GM19043 (cell line): Measurements from ENCODE around the gene LRRC2.

Experiments
- ATAC-seq: cut with Tn5 transposase; IDR thresholded peaks from one replicate; pipeline ENCODE4 v1.9.1; 2021; ENCODE audit warnings: low read depth; ENCODE audit not compliant: unreplicated experiment

LRRC2 gene

GRCh38 chr3:46483825-46484224 lies 82.3 kb downstream of the LRRC2 start:
- no peak for ATAC-seq

DNA sequence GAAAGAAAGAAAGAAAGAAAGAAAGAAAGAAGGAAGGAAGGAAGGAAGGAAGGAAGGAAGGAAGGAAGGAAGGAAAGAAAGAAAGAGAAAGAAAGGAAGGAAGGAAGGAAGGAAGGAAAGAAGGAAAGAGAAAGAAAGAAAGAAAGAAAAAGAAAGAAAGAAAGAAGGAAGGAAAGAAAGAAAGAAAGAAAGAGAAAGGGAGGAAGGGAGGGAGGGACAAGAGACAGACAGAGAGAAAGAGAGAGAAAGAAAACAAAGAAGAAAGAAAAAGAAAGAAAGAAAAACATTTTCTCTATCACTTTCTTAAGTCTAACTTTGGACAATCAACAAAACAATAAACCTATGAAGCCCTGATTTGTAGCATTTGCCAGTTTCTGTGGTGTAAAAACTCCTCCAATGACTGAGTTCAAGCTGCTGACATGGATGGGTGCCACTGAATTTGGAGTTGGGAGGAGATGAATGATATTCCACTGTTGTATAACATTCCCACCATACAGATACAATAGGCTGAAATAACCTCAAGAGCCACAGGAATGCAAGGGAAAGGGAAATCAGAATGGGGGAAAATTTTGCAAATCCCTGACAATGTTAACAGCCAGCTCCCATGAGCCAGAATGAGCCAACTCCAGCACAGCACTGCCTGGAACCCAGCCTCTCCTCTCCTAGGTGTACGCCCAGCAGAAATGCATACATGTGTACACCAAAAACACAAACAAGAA lies 83.3 kb downstream of the LRRC2 start:
- ATAC-seq: no peak

DNA sequence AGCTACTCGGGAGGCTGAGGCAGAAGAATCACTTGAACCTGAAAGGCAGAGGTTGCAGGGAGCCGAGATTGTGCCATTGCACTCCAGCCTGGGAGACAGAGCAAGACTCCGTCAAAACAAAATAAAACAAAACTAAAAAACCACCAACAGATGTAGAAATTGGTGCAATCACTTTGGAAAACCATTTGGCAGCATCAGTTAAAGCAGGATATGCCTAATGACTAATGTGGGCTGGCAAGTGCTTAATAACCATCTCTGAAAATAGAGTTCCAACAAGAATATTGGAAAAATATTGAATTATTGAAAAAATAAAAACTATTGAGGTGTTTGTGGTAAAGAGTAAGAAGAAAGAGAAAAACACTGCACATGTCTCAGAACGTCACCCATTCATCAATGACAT lies 84.5 kb downstream of the LRRC2 start:
- no peak for ATAC-seq

DNA sequence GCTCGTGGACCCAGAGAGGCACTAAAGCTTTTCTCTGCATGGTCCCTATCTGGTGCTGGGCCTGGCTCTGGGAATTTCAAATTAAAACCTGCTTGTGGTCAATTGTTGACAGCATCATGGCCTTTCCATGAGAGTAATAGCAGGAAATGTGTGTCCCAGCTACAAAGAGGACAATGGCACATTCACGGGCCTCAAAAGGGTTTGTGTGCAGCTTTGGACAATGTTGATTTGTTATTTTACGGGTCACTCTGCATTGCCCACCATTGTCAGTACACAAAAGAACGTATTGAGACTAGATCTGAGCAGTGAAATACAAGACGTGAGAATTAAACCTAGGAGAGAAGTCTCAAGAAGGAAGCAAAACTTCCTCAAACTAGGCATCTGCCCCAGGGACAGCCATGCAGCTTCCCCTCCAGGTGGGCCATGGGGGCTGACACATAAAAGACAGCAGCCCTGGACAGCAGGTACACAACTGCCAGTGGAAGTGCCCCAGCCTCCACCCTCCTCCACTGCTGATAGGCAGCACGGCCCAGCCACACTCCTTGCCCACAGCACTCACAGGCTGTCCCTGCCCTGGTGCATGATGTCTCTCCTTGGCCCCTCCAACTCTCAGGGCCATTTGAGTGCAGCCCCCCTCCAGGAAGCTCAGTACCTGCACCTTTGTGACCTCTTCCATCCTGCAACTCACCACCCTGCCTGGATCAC lies 85.5 kb downstream of the LRRC2 start:
- ATAC-seq: no peak

GRCh38 chr3:46479696-46480095 lies 86.4 kb downstream of the LRRC2 start:
- no peak for ATAC-seq

DNA sequence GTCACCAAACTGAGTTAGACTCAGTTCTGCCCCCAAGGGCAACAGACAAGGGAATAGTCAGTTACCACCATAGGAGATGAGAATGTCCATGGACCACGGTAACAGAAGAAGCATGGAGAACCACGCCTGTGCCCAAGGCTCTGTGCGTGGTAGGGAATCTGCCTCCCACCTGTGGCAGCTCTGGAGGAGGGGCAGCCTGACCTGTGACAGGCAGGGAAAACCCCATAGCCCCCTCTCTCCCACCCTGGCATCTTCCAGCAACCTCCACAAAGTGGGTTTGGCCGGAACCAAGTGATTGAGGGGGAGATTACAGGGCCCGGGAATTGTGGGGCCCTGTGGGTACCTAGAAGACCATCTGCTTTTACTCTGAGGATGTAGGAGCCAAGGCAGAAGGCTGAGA lies 87.1 kb downstream of the LRRC2 start:
- no peak for ATAC-seq

DNA sequence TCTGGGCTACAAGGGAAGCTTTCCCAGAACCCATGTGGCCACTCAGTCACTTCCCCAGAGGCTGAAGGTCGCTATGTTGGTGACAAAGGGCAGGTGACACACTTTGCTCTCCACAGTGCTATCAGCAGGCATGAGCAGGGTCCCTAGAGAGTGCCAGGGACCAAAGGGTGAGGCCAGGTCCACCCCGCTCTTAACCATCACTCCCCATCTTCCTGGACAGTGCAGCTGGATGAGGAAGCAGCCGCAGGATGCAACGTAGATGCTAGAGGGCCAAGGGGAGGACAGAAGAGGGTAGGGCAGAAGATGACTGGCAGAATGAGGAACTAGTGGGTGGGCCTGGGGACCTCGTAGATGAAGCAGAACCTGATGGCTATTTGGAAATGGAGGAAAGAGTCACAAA lies 87.8 kb downstream of the LRRC2 start:
- ATAC-seq: no peak

- ATAC-seq: no peak
These were observed 88.3 kb downstream of the LRRC2 start for GRCh38 chr3:46477756-46478155.

DNA sequence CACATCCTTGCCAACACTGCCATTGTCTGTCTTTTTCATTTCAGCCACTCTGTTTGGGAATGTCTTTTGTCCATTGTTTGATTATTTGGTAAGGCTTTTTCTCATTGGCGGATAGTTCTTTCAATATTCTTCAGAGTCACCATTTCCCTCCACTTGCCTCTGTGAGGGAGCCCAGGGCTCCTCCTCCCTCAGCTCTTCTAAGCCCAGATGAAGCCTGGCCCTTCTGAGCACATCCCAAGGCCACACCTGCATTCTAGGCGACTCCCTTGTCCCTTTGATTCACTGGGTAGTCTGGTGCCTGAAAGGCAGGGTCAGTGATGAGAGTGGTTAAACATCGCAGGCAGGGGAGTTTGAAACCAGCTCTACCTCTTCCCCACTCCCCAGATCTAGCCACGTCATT lies 89.0 kb downstream of the LRRC2 start:
- ATAC-seq: no peak

GRCh38 chr3:46472736-46473135 lies 93.4 kb downstream of the LRRC2 start:
- ATAC-seq: no peak

GRCh38 chr3:46471371-46471914 lies 94.7 kb downstream of the LRRC2 start:
- ATAC-seq: no peak

DNA sequence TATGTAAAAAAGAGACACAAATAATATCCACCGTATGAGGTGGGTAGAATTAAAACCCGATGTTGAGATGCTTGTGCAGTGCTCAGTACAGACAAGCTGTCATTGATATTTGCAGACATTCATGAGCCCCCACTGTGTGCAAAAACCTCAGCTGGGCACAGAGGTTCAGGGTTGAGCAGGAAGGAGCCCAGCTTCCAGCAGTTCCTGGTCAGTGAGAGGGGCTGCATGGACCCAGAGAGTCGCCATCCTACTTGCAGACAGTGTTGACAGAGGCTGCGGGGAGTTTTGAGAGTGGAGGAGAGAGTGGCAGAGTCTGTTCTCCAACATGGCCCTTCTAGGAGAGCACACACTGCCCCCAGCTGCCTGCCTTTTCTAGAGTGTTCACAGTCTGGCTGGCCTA lies 95.3 kb downstream of the LRRC2 start:
- ATAC-seq: no peak

DNA sequence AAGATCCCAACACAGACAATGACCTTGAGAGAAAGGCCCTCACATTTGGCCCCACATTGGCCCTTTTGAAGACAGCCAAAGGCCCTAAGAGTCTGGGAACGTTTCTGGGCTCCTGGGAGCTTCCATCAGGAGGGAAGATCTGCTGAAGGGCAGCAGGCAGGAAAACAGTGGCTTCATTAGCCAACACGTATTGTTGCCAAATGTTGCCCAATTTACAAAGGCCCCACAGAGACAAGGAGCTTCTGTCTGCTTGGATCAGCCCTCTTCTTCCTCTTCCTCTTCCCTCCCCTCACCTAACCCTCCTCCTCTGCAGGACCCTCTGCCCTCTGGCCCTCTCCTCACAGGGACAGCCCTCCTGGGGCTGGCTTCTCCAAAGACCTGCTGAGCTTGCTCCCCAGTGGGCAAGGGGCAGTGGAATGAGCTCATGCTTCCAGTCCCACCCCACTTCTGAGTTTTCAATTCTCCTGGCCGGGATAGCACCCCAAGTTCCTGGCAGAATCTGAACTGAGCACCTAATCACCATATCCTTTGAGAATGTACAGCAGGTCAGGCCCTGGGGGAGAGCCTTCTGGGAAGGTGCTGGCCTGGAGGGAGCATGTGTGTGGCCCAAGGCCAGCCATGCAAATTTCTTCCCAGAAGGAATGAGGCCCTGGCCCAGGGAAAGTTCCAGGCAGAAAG lies 96.3 kb downstream of the LRRC2 start:
- ATAC-seq: no peak

- no peak for ATAC-seq
These were observed 97.1 kb downstream of the LRRC2 start for GRCh38 chr3:46468753-46469600.

GRCh38 chr3:46467562-46467961 lies 98.5 kb downstream of the LRRC2 start:
- ATAC-seq: no peak

DNA sequence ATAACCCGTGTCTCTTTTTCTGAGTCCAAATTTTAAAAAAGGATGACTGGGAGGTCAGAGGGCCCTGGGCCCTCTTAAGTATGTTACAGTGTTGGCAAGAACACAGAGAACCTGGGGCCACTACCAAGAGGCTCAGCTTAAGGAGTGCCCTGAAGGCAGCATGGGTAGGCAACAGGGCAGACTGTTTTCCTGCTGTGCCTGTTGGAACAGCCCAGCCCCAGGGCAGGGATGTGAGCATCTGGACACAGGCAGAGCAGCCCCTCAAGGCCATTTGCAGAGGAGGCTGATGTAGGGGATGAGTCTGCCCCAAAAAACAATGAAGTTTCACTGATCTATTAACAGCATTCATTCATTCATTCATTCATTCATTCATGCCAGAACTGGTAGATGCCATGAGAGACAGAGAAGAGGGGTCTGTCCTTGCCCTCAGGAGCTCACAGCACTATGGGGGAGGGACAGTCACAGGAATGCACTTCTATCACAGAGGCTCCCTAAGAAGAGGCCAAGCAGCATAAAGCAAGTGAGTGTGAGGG lies 99.2 kb downstream of the LRRC2 start:
- no peak for ATAC-seq

DNA sequence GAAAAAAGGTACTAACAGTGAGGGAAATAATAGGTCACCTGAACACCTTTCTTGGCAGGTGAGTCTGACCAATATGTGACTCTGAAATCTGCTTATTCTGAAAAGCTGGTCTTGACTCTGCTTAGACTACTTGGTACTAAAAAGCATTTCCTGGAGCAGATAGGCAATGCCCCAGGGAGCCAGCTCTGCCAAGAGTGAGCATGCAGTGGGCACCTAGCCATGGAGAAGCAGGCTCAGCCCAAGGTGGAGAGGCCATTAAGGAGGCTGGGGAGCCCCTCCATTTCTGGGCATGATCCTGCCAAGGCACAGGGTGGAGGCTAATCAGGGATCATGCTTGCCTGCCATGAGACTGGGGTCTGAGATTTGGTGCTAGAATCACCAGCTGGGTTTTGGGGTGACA lies 99.8 kb downstream of the LRRC2 start:
- no peak for ATAC-seq
